Chondrocyte (in vitro differentiated cells): Measurements from ENCODE around the gene YAE1. TPM values are rescaled to one million over a fixed set of nuclear protein-coding genes. Genes with fewer than 3 reads are reported as not detected.
A peak's percentile ranks its signal among the peaks of the same experiment; 100 is the strongest.

Experiments
- DNase-seq: peaks from one replicate; pipeline ENCODE4 v3.0.0; 2021; ENCODE audit warnings: mixed read lengths, low spot score
- H3K27ac Mint-ChIP-seq: one replicate; pipeline ENCODE4 v1.8.0; 2021; ENCODE audit warnings: mild to moderate bottlenecking, moderate library complexity, mixed read lengths; ENCODE audit not compliant: unreplicated experiment
- H3K27me3 Mint-ChIP-seq: 2 replicates; pipeline ENCODE4 v1.8.0; 2021; ENCODE audit warnings: low read depth, mixed read lengths
- H3K36me3 Mint-ChIP-seq: 2 replicates; pipeline ENCODE4 v1.8.0; 2021; ENCODE audit warnings: low read depth, mixed read lengths
- H3K4me1 Mint-ChIP-seq: 2 replicates; pipeline ENCODE4 v1.8.0; 2021; ENCODE audit warnings: low read depth, mild to moderate bottlenecking, mixed read lengths
- H3K4me3 Mint-ChIP-seq: one replicate; pipeline ENCODE4 v1.8.0; 2021; ENCODE audit warnings: mild to moderate bottlenecking, moderate library complexity, mixed read lengths; ENCODE audit not compliant: unreplicated experiment
- H3K9me3 Mint-ChIP-seq: 2 replicates; pipeline ENCODE4 v1.8.0; 2021; ENCODE audit warnings: low read depth, mixed read lengths
- total RNA-seq: library from RNA; stranded (reverse); gene quantifications from 3 replicates; pipeline ENCODE4 v1.2.1, GENCODE V29; 2021
- TF ChIP-seq, protein P1 (sequence below): fragments of 200-600 bp; sonication (generic); IDR thresholded peaks from 2 replicates; pipeline ENCODE4 v1.5.0; 2021; ENCODE audit warnings: antibody characterized with exemption, mild to moderate bottlenecking, moderate library complexity

Gene YAE1
- total RNA-seq, 1 donor from 2014 or later, result 14.9 TPM

- Mint-ChIP-seq H3K36me3 (no peaks in the 10 kb centered on the region), H3K4me3 (no peak overlapping the region), H3K4me1 (no peaks in the 10 kb centered on the region), H3K9me3 (no peaks in the 10 kb centered on the region), H3K27ac (no peak overlapping the region), H3K27me3 (peaks cover 22% of the 10 kb centered on the region)
- TF ChIP-seq, protein P1, sequence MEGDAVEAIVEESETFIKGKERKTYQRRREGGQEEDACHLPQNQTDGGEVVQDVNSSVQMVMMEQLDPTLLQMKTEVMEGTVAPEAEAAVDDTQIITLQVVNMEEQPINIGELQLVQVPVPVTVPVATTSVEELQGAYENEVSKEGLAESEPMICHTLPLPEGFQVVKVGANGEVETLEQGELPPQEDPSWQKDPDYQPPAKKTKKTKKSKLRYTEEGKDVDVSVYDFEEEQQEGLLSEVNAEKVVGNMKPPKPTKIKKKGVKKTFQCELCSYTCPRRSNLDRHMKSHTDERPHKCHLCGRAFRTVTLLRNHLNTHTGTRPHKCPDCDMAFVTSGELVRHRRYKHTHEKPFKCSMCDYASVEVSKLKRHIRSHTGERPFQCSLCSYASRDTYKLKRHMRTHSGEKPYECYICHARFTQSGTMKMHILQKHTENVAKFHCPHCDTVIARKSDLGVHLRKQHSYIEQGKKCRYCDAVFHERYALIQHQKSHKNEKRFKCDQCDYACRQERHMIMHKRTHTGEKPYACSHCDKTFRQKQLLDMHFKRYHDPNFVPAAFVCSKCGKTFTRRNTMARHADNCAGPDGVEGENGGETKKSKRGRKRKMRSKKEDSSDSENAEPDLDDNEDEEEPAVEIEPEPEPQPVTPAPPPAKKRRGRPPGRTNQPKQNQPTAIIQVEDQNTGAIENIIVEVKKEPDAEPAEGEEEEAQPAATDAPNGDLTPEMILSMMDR, result no peak
- DNase-seq, result no peak
These were observed 38.9 kb upstream of the YAE1 start for GRCh38 chr7:39527296-39527695.

DNA sequence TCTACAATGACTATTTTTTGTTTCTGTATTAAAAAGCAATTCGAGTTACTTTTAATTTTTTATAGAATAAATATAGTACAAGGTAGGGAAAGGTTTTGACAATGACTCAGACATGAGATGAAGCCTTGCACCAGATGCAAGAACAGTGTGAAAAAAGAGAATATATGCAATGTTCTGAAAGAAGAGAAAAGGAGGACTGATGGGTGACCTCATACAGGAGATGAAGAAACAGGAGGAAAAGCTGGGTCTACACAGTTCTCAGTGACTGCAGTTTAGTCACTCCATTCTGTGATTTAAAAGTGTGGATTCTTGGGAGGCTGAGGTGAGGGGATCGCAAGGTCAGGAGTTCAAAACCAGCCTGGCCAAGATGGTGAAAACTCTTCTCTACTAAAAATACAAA is 38.3 kb upstream of the YAE1 start:
- no peak overlapping the region for H3K4me3 Mint-ChIP-seq
- TF ChIP-seq, protein P1, result no peak
- H3K27ac Mint-ChIP-seq, result peak overlapping the region; percentile 12
- no peak for DNase-seq
- no peaks in the 10 kb centered on the region for H3K36me3 Mint-ChIP-seq
- peaks cover 26% of the 10 kb centered on the region for H3K27me3 Mint-ChIP-seq
- no peaks in the 10 kb centered on the region for H3K4me1 Mint-ChIP-seq
- no peaks in the 10 kb centered on the region for H3K9me3 Mint-ChIP-seq

DNA sequence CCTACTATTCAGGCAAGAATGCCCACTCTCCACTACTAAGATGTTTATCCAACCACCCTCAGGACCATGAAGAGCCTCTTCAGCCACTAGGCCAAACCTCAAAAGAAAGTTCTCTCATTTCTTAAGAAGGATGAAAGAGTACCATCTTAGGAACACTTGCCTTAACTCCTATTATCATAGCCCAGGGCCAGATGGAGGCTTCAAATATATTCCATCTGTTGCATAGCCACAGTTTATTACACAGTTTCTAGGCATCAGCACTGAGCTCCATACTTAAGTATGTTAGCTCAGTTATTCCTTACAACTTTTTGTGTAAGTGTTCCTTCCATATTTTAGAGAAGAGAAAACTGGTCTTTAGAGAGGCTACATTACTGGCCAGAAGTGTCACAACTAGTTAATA is 37.4 kb upstream of the YAE1 start:
- Mint-ChIP-seq H3K36me3 (no peaks in the 10 kb centered on the region), H3K27ac (no peak overlapping the region), H3K4me3 (no peak overlapping the region), H3K27me3 (peaks cover 23% of the 10 kb centered on the region), H3K9me3 (no peaks in the 10 kb centered on the region), H3K4me1 (no peaks in the 10 kb centered on the region)
- DNase-seq, result no peak
- TF ChIP-seq, protein P1, result no peak

DNA sequence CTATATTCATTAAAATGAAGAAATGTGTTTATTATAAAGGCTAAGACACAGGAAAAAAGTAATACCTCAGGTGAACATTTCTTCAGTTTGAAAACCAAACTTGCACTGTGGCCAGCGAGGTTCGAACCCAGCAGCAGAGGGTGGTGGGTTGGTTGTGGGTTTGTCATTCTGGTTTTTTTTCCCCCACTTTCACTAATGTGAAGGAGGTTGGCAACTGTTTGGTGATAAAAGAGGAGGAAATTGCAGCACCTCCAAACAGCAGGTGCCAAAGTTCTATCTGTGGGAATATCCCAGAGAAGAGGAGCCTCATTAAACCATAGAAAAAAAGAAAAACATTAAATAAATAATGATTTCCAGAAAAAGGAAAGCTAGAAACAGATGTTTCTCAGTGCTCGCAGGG is 36.6 kb upstream of the YAE1 start:
- Mint-ChIP-seq H3K4me1 (no peaks in the 10 kb centered on the region), H3K27ac (no peak overlapping the region), H3K9me3 (no peaks in the 10 kb centered on the region), H3K27me3 (peaks cover 17% of the 10 kb centered on the region), H3K4me3 (no peak overlapping the region), H3K36me3 (no peaks in the 10 kb centered on the region)
- TF ChIP-seq, protein P1, result no peak
- no peak for DNase-seq

GRCh38 chr7:39530971-39531370 is 35.2 kb upstream of the YAE1 start:
- TF ChIP-seq, protein P1, result no peak
- Mint-ChIP-seq H3K36me3 (no peaks in the 10 kb centered on the region), H3K9me3 (no peaks in the 10 kb centered on the region), H3K4me1 (no peaks in the 10 kb centered on the region), H3K27me3 (peaks cover 13% of the 10 kb centered on the region), H3K27ac (no peak overlapping the region), H3K4me3 (no peak overlapping the region)
- no peak for DNase-seq
